ENCODE measurements around the gene STX18.

GRCh38 chr4:4433941-4434340 is 107.9 kb downstream of the STX18 start:
- TF ChIP-seq CTCF (IDR thresholded peaks at IDR 0.05 in 4 of 5, conservative IDR thresholded peaks at IDR 0.05 in 1 of 5) (no peak), POLR2A (IDR thresholded peaks at IDR 0.05) (no peak)
